Measurements from ENCODE around the gene CHDH.

CHDH gene

DNA sequence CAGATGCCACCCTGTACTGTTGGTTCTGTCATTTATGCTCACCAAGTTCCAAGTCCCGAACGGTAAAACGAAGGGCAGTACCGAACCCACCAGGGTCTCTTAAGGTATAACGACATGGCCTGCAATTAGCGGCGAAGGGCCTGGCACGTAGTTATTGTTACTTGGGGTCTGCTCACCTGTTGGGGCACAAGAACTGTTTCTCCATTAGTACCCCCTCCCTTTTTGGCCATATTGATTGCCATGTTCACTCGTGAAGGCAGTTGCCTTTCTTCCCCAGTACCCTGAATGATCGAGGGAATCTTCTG is 584 bp upstream of the CHDH start:
- no peak for DNase-seq

DNA sequence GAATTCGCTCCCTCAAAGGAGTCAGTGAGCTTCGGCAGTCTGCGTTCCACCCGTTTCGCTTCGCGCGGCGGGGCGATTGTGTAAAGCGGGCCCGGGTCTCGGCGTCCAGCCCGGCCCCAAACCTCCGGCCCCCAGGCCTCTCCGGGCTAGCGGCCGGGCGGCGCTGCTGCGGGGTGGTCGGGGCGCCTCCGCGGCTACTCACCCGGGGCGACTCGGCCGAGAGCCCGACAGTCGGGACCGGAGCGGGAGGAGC is 412 bp downstream of the CHDH start:
- DNase-seq: no peak

DNA sequence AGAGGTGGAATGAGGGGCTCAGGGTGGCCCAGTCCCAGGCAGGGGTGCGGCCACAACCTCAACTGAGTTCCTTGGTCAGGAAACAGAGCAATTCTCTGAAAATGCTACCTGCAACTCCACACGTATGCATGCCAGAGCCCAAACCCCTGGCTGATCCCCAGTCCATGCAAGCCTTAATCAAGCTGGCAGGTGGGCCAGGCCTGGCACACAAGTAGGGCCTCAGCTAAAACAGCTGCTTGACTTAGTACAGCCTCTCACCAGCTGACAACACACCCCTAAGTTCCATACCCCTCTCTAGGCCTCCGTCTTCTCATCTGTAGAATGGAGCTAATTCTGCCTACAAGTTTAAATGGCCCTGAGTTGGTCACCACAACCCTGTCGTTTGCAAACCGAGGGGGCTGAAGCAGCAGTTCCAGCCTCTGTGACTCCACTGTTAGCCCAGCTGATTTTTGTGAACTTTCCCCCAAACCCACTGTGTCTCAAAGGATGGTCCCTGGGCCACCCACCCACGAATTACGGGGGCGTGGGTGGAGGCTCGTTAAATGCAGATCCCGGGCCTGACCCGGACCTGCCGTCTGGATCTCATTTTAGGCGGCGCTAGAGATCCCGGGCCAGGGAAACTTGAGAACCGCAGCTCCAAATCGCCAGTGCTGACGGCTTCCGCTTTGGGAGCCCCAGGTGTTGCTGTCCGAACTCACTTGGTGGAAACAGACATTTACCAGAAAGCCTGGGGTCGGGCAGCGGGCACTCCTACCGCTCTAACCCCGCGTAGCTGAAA is 927 bp downstream of the CHDH start:
- DNase-seq: no peak

DNA sequence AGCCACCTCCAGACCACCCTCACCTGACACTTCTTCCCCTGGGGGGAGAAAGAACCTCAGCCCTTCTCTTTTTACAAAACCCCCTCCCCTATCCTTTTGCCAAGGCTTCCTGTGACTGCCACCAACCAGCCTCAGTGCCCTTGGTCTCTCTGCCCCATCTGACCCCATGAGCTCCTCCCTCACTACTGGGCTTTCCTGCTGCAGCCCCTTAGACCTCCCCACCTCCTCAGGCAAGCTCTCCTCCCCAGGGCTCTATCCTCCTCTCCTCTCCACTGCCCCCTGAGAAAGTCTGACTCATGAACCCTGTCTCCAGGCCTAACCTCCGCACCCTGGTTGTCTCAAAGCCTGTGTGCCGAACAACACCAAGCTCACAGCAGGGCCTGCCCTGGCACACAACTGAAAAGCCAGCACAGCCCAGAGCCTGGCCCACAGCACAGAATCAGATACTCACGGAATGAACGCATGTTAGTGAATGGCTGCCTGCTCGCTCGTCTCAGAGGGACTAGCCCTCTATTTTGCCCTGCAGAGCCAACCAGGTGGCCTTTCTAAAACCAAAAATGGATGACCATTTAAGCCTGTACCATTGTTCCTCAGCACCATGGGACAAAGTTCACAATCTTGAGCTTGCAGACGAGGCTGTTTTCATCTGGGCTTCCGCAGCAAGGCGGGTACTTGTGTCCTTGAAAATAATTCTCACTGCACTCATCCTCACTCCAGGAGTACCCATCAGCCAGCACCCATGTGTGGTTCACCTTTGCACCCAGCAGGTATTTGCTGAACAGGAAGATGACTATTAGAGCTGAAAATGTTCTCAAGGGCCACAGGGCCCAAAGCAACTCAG is 1.7 kb downstream of the CHDH start:
- no peak for DNase-seq

DNA sequence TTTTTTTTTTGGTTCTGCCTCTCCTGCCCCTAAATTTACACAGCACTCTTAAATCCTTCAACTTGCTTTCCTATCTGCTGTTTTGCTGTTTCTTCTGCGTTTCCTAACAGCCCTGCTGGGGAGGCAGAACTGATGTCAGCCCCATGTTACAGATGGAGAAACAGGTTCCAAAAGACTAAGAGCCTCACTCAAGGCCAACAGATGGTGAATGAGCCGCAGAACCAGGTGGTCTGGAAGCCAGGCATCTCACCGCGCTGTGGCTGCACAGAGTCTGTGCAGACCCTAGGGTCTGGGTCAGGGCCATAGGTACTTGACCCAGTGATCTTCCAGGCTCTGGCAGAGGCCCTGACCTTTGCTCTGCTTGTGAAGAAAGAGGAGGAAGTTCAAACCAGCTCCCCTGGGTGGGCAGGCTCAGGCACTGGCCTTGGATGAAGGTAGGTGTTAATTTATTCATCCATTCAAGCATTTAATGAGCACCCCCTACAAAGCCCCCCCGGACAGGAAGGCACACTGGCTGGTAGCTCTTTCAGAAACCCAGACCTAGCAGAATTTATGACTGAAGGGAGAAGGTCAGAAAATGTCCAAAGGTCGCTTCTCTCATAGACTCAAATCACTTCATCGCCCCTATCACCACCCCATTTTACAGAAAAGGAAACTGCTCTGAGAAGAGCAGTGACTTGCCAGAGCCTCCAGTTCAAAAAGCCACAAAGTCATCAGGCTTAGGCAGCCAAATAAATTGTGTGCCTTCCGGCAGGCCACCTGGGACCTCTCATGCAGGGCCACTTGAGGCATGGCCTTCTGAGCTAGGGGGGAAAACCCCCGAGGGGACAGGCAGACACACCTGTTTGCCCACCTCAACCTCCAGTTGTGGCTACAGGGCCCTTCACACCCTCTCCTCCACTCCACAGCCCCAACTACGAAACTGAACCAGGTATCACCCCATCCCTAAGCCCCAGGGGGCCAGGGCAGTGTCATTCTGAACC is 2.7 kb downstream of the CHDH start:
- DNase-seq: no peak

DNA sequence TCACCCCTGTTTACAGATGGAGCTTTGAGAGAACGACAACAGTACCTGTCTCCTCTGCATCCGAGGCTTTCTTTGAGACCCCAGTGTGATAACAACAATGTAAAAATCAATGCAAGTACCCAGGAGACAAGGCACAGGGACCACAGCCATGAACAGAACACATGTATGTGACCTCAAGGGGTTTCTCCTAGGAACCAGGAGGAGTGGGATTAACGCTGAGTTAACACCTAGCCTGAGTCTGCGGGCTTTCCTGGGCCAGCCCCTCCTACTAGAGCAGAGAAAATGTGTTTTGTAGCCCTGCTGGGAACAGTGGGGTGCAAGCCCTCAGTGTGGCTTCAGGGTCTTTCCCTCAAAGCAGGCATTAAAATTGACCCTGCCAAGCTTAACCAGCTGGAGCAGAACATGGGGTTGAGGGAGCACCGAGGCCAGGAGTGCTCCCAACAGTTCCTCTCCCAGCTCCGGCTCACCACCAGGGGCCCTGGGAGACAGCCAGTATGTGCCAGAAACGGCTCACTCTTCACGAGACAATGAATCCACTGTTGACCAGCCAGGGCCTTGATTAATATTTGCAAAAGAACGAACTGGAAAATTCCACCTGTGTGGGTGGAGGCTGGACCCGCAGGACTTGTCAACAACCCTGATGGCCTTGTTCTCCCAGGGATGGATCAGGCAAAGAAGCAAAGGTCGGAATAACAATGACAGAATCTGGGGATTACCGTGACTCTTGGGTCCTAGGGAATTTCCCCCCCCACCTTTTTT is 3.6 kb downstream of the CHDH start:
- no peak for DNase-seq

DNA sequence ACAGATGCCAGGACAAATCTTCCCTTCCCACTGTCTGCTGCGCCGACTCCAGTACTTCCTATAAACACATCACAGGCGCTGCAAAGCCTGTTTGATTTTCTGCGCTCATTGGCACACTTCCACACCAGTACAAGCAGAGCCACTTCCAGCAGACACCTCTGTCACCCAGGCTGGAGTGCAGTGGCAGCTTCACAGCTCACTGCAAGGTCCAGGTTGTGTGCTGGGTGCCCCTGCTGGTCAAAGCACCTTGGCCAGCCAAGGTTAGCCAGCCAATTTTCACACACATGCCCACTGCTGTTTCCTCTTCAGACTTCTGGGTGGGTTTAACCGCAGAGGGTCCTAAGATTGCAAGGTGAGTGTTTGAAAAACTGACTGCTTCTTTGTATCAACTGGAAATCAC is 4.9 kb downstream of the CHDH start:
- DNase-seq: no peak

DNA sequence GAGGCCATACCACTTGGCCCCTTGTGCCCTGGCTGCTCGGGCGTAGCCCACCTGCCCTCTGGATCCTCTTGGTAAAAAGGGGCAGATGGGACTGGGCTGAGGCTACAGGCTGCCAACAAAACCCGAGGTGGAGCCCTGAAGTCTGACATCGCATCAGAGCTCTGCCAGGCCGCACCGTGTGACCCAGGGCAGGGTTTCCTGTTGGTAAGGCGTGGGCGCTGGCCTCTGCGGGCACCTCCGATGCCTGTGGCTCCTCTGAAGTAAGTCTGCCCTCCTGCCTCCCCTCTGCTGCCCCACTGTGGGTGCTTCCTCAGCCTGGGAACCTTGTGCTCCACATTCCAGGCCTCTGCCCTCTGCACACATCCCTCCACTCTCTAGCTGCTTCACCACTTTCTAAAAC is 8.9 kb downstream of the CHDH start:
- DNase-seq: no peak

DNA sequence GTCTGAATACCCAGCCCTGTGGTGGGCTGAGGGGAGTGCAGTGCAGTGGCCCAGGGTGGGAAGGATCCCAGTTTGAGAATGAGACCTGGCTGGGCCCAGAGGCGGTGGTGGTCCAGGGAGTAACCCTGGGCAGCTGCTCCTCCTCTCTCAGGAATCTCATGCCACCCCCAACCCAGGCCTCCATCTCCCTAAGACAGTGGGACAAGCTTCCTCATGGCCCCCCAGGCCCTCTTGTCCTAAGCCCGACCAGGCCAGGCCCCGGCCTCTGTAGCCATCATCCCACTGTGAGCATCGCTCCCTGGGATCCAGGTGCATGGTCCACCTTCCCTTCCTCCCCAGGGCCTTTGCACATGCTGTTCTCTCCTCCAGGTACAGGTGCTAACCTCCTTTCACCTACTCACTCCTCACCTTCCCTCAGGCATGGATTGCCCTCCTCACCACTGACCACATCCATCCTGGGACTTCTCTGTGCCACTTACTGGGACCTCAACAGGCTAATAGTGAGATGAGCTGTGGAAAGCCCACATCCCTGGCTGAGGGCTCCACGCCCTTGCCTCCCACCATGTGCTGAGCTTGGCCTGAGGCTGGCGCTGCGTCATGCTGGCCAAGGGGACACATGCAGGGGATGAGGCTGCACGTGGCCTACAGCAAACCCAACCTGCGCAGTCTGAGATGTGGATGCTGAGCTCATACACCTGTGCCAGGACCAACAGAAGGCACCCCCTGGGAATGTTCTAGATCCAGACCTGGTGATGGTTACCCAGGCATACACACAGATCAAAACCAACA is 9.9 kb downstream of the CHDH start:
- DNase-seq: no peak

DNA sequence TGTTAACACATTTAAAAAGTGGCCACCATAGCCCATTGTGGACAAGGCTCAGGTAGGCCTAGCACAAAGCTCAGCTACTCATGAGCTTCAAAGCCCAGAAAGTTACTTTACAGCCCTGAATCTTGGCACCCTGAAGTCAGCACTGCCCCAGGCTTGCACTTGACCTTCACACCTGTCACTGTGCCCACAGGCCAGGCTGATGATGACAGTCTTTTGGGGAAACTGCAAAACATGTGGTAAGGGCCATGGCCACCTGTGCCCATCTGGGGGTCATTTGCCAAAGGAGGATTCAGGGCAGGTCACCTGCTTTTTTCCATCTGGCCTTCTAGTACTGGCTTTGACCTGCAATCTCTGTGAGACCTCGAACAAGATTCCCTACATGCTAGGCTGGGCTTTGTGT is 11.0 kb downstream of the CHDH start:
- no peak for DNase-seq

DNA sequence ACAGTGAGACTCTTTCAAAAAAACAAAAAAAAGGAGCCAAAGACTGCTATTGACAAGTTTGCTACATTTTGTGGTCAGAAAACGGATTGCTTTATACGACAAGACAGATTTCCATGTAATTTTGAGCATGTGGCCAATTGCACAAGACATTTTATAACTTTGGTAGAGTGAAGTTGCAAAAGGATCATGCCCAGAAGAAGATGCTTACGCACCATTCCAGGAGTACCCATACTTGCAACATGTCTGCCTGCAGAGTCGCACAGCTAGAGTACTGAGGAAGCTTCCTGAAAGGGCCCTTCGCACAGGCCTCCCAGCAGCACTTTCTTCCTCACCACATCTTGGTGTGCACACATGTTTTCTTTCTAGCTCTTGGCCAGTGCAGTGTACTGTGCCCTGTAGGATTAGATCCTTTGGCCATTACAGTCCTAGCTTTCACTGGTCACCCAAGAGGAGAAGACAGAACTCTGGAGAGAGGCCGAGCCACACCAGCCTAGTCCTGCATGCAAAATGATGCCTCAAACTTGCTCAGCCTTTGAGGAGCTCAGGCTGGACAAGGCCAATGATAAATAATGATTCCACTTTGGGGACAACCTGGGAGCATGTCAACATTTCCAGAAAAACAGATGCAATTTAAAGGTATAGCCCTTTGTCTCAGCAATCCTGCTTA is 11.7 kb downstream of the CHDH start:
- DNase-seq: no peak

DNA sequence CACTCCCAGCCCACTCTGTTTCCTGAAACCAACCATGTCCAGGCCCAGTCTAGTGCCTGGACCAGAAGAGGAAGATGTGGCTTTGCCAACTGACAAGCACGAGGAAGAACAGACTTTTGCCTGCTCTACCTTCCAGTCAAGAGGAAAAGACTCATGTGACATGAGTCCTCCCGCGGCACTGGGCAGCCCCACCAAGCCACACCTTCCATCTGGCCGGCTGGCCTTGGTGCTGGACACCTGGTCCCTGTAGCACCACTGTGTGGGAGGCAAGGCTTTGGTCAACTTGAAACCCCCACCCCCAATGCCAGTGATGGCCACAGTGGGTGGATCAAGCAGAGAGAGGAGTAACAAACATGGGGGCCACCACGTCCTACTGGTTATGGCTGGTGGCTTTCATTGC is 12.5 kb downstream of the CHDH start:
- DNase-seq: no peak

DNA sequence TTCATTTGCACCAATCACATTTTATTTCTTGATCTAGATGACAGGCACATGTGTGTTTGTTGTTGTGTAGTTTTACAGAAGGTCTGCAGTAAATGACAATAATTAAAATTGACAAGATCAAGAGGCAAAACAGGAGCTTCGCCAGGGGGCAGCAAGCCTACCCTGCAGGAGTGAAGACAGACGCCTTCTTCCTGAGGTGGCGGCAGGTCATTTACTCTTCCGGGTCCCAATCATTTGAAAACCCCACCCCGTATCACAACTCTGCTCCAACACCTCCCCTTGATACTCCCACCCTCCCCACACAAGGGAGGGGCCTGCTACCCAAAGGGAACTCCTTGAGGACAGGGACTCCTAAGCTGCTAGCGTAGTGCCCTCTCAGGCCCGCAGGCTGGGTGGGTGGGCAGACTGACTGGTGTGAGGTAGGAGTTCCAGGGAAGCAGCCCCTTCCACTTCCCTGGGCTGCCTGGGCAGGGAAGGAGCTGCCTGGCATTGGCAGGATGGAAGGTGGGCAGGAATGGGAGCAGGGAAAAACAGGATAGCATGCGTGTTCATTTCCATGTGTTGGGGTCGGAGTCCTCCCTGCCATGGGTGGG is 13.1 kb downstream of the CHDH start:
- DNase-seq: no peak

DNA sequence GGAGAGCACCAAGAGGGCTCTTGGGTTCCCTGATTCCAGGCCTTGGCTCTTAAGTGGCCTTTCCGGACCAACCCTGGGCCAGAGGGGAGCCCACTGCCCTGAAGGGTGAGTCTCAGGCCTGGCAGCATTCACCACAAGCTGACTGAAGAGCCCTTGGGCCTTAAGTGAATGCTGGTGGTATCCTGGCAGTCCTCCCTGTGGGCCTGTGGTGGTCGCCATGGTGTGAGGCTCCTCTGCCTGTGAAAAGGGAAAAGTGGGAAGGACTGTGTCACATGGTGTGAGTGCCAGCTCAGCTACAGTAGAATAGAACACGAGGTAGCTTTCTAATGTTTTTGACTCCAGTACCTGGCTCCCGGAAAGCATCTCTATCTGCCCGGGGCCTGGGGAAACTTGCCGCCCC is 15.3 kb downstream of the CHDH start:
- no peak for DNase-seq

DNA sequence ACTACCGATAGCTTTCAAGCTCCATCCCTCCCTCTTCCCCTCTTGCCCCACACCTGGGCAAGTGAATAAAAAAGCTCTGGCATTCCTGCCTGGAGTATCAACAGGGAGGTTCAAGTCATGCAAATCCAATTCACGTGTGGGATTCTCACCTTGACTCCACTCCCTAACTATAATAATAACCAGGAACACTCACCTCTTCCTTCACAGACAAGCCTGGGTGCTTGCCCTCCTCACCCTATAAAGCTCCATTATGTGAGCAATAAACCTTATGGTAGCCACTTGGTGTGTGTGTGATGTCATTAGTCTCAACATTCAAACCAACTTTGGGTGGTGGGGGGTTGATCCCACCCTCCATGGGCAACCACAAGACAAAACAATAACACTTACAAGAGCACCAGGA is 16.6 kb downstream of the CHDH start:
- no peak for DNase-seq

DNA sequence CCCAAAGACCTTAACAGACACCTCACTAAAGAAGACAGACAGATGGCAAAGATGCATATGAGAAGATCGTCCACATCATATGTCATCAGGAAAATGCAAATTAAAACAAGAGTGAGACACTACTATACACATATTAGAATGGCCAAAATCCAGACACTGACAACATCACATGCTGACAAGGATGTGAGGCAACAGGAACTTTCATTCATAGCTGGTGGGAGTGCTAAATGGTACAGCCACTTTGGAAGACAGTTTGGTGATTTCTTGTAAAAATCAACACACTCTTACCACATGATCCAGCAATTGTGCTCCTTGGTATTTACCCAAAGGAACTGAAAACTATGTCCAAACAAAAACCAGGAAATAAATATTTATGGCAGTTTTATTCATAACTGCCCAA is 17.6 kb downstream of the CHDH start:
- DNase-seq: no peak

DNA sequence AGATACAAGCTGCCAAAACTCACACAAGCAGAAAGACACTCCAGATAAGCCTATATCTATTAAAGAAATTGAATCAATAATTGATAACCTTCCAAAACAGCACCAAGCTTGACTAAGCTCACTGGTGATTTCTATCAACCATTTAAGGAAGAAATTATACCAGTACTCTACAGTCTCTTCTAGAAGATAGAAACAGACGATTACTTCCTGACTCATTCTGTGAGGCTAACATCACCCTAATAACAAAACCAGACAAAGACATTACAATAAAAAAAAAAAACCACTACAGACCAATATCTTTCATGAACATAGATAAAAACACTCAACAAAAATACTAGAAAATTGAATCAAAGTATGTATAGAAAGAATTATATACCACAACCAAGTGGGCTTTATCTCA is 20.2 kb downstream of the CHDH start:
- DNase-seq: no peak

DNA sequence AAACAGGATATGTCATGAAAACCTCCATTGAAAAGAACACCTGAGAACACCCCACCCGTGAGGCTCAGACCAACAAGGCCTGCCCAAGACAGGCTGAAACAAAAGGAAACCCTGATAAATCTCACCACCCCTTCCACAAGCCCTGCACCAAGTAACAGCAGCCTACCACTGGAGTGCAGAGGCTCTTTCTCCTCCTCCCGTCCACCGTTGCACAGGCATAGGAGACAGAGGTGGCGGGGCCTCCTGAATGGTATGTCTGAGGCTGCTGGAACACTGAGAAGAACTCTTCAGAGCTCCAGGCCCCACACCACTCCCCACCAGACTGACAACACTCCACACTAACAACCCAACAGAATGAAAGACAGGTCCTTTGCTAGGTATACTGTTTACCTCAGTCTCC is 21.4 kb downstream of the CHDH start:
- no peak for DNase-seq

DNA sequence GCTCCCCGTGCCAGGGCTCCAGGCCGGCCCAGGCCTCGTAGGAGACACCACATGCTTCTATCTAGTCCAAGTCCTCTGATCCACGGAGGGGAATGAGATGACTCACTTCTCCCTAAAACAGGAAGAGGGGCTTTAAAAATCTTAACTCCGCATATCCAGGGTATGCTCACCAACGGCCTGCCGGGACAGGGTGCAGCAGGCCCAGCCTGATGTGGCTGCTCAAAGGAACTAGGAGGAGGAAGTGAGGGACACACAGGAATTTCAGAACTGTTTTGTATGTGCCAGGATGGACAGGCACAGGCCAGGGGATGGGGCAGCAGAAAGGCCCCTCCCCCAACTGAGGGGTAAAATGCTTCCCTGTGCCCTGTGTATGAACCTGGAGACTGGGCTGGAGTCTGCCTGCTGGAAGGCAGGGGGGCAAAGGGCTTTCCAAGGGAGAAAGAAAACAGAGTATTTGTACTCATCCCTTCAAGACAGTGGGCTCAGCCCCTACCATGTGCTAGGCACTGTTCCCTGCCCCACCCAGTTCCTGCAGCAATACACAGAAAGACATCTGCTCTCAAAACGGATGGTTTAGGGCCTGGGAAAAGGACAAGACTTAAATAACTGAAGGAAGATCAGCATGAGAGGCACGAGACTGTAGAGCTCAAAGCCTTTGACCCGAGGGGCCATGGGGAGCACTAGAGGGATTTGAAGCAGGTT is 22.1 kb downstream of the CHDH start:
- no peak for DNase-seq
